GM12878 (cell line): ENCODE data around the gene HIVEP2. TPM values are rescaled to one million over a fixed set of nuclear protein-coding genes. Genes with fewer than 3 reads are reported as not detected.

Source experiments
- ATAC-seq: fragments of 200-7000 bp; cut with Tn5 transposase; 3 replicates; pipeline ENCODE4 v1.9.1; 2020; ENCODE audit warnings: mild to moderate bottlenecking, moderate library complexity
- BruUV-seq: library from RNA; stranded (reverse); fragments of 400-500 nt; replicated peaks from 2 replicates; lab custom pipeline; 2021; lab: Mats Ljungman, UMichigan
- CTCF ChIA-PET: fragments of 300-600 bp; sonication (Branson Sonifier 250); formaldehyde crosslinking; extraction: SDS; loops from one replicate; lab custom pipeline; 2021; ENCODE audit warnings: inconsistent platforms; lab: Yijun Ruan, JAX
- POLR2A ChIA-PET: fragments of 350-600 bp; formaldehyde crosslinking; extraction: SDS; loops from one replicate; lab custom pipeline; 2021; ENCODE audit warnings: inconsistent platforms; lab: Charles Lee
- RAD21 ChIA-PET: fragments of 300-600 bp; sonication (Branson Sonifier 250); formaldehyde crosslinking; loops from one replicate; lab custom pipeline; 2023; ENCODE audit warnings: antibody characterized with exemption; ENCODE audit not compliant: unreplicated experiment; lab: Charles Lee
- SMC1A ChIA-PET: fragments of 300-600 bp; sonication (Branson Sonifier 250); formaldehyde crosslinking; loops from one replicate; lab custom pipeline; 2023; ENCODE audit not compliant: unreplicated experiment, uncharacterized antibody; lab: Charles Lee
- DNase-seq: peaks from one replicate; pipeline ENCODE4 v3.0.0-alpha.2; 2011; ENCODE audit warnings: low read depth, low spot score
- FAIRE-seq: peaks from 3 replicates; lab custom pipeline; 2011; peaks lifted over from hg19 to GRCh38; lab: Jason Lieb, UNC
- H2AFZ ChIP-seq: 2 replicates; pipeline ENCODE4 v1.6.0; 2011; ENCODE audit warnings: low read depth, low read length, control low read depth; ENCODE audit not compliant: control insufficient read depth
- H3K27ac ChIP-seq: 2 replicates; pipeline ENCODE4 v1.5.1; 2011; ENCODE audit warnings: control low read depth; ENCODE audit not compliant: control insufficient read depth, insufficient read depth
- H3K27me3 ChIP-seq, 2 experiments: replicated peaks in 1 of 2; 2 replicates each; pipeline versions ENCODE4 v1.6.0 to v1.6.1; 2011; ENCODE audit warnings: low read length in 1 of 2; ENCODE audit not compliant: control insufficient read depth in 2 of 2, insufficient read depth in 2 of 2
- H3K36me3 ChIP-seq, 2 experiments: 2 replicates each; pipeline ENCODE4 v1.5.1; 2011; ENCODE audit warnings: low read length in 1 of 2; ENCODE audit not compliant: control insufficient read depth in 2 of 2, insufficient read depth in 2 of 2
- H3K4me1 ChIP-seq: 2 replicates; pipeline ENCODE4 v1.6.1; 2011; ENCODE audit warnings: mild to moderate bottlenecking, low read length, moderate library complexity, mixed read lengths; ENCODE audit not compliant: control insufficient read depth, insufficient read depth
- H3K4me2 ChIP-seq: 2 replicates; pipeline ENCODE4 v1.6.0; 2011; ENCODE audit warnings: control low read depth; ENCODE audit not compliant: control insufficient read depth, insufficient read depth
- H3K4me3 ChIP-seq: fragments of 200-600 bp; sonication (generic); 2 replicates; pipeline ENCODE4 v1.5.1; 2016
- H3K79me2 ChIP-seq: 2 replicates; pipeline ENCODE4 v1.6.0; 2011; ENCODE audit warnings: low read length; ENCODE audit not compliant: control insufficient read depth, insufficient read depth
- H3K9ac ChIP-seq: 2 replicates; pipeline ENCODE4 v1.8.0; 2011; ENCODE audit warnings: low read length, control low read depth, mixed read lengths; ENCODE audit not compliant: control insufficient read depth, insufficient read depth
- H3K9me3 ChIP-seq: replicated peaks from 3 replicates; pipeline ENCODE4 v1.5.1; 2011; ENCODE audit warnings: mild to moderate bottlenecking, low read length; ENCODE audit not compliant: control insufficient read depth, insufficient read depth
- H4K20me1 ChIP-seq: 2 replicates; pipeline ENCODE4 v1.6.0; 2011; ENCODE audit not compliant: control insufficient read depth, insufficient read depth
- BMI1 ChIP-seq: fragments of 450-650 bp; IDR thresholded peaks from 2 replicates; pipeline ENCODE4 v1.6.1; 2016; ENCODE audit warnings: mild to moderate bottlenecking, moderate library complexity, borderline replicate concordance
- ETV6 ChIP-seq, 2 experiments: fragments of 450-650 bp in 1 of 2; IDR thresholded peaks in 1 of 2; conservative IDR thresholded peaks in 1 of 2; 2 replicates each; pipeline ENCODE4 v1.6.1; 2014; ENCODE audit warnings: antibody characterized with exemption in 1 of 2, borderline replicate concordance in 1 of 2, low read depth in 1 of 2, mild to moderate bottlenecking in 1 of 2, moderate library complexity in 1 of 2
- FOXM1 ChIP-seq: IDR thresholded peaks from 2 replicates; pipeline ENCODE4 v1.6.1; 2012; ENCODE audit warnings: low read depth, mild to moderate bottlenecking, inconsistent platforms, low read length, moderate library complexity
- IKZF1 ChIP-seq: fragments of 450-650 bp; conservative IDR thresholded peaks from 2 replicates; pipeline ENCODE4 v1.6.1; 2017; ENCODE audit warnings: antibody characterized with exemption, mild to moderate bottlenecking
- NR2F1 ChIP-seq: fragments of 450-650 bp; conservative IDR thresholded peaks from 2 replicates; pipeline ENCODE4 v1.6.1; 2017; ENCODE audit warnings: mild to moderate bottlenecking
- RAD21 ChIP-seq: IDR thresholded peaks from 2 replicates; pipeline ENCODE4 v1.6.1; 2011; ENCODE audit warnings: mild to moderate bottlenecking, low read depth, low read length, moderate library complexity; ENCODE audit not compliant: insufficient read depth
- ZNF207 ChIP-seq: fragments of 450-650 bp; IDR thresholded peaks from 2 replicates; pipeline ENCODE4 v1.6.1; 2014; ENCODE audit warnings: antibody characterized with exemption, mild to moderate bottlenecking, borderline replicate concordance
- WGBS: methylation state at CpG from one replicate; pipeline ENCODE4 v1.1.6; 2016; ENCODE audit warnings: low lambda C conversion rate; ENCODE audit not compliant: insufficient replicate concordance, insufficient coverage; ENCODE audit errors: missing lambda C conversion rate; 5-methylcytosine and 5-hydroxymethylcytosine counted together
- in situ Hi-C: fragments of 300-500 bp; cut with MboI; formaldehyde crosslinking; loops from 9 replicates; pipeline ENCODE4 v1.14.3; 2018; ENCODE audit warnings: mixed read lengths
- intact Hi-C: fragments of 100-400 bp; cut with micrococcal nuclease; formaldehyde crosslinking; loops from one replicate; pipeline ENCODE4 v1.14.2; 2022; ENCODE audit not compliant: unreplicated experiment
- polyA plus RNA-seq, 11 experiments: library from polyadenylated mRNA; depleted of rRNA in 4 of 11; unstranded in 6 of 11; stranded (reverse) in 5 of 11; fragments of >200 nt; fragmentation: Nextera tagmentation in 4 of 11; fragmentation: Illumina TruSeq in 1 of 11; extraction: Ambion mirVana in 4 of 11; extraction: Trizol in 1 of 11; gene quantifications; 1 replicate in 1 of 11; 2 replicates in 10 of 11; pipeline versions ENCODE4 v1.2.1 to v1.2.3, GENCODE V29; 2011 to 2016; ENCODE audit warnings: inconsistent platforms in 2 of 11, missing spikeins in 2 of 11, low read depth in 1 of 11
- total RNA-seq, 4 experiments: library from RNA; depleted of rRNA in 3 of 4; stranded (reverse); fragments of >200 nt in 3 of 4; fragmentation: Illumina TruSeq in 1 of 4; extraction: Trizol in 1 of 4; gene quantifications; 2 replicates each; pipeline versions ENCODE4 v1.2.1 to v1.2.3, GENCODE V29; 2013 to 2021

The HIVEP2 gene
- total and polyA plus RNA-seq, 10 of the 15 experiments (the other 5 are each of a cell fraction or from before 2014, with no cell fraction given) = 1.2 to 15.7 (median 10.2) TPM

- H3K9me3 ChIP-seq = no peaks in the 10 kb centered on the region; the same call in 2 of the 3 replicates
- TF ChIP-seq ZNF207 (no peak), RAD21 (0 out of 2 replicates have a peak, but pooled peaks have one; percentile 5), ETV6 (conservative IDR thresholded peaks at IDR 0.05 in 1 of 2, IDR thresholded peaks at IDR 0.05 in 1 of 2; ENCODE audit: borderline replicate concordance in 1 of 2, low read depth in 1 of 2) (no peak), IKZF1 (peak; percentile 28; the same call in 1 of the 2 replicates), FOXM1 (0 out of 2 replicates have a peak, but pooled peaks have one; percentile 6), NR2F1 (peak; percentile 72), BMI1 (no peak)
- in situ Hi-C loops = no loop called here
- peak overlapping the region; percentile 71 for H3K27ac ChIP-seq
- H3K4me3 ChIP-seq = no peak overlapping the region
- intact Hi-C loops = loop anchor here (1.0 to 5.0 kb wide), 2 partner anchors 17 to 147 kb away; no protein-coding TSS in a partner anchor
- H2AFZ ChIP-seq = peak overlapping the region; percentile 18
- no peaks in the 10 kb centered on the region for H4K20me1 ChIP-seq
- H3K79me2 ChIP-seq = peaks cover 72% of the 10 kb centered on the region
- no TSS peak for BruUV-seq
- RAD21 ChIA-PET = interaction anchor here (0.8 to 17.8 kb wide), 12 partner anchors 9 to 141 kb away, joined by 3 to 374 read pairs (median 9); no protein-coding TSS in a partner anchor
- H3K9ac ChIP-seq = peak overlapping the region; percentile 17
- CTCF ChIA-PET = interaction anchor here (0.7 to 2.1 kb wide), 15 partner anchors 8 to 147 kb away, joined by 3 to 10 read pairs (median 4); no protein-coding TSS in a partner anchor
- peak; percentile 46 for ATAC-seq
- SMC1A ChIA-PET = interaction anchor here (0.8 to 16.2 kb wide), 23 partner anchors 8 to 187 kb away, joined by 3 to 449 read pairs (median 4); no protein-coding TSS in a partner anchor
- H3K27me3 ChIP-seq = no peaks in the 10 kb centered on the region
- DNase-seq = no peak
- FAIRE-seq = no peak
- POLR2A ChIA-PET = interaction anchor here (0.6 to 2.2 kb wide), 14 partner anchors 9 to 46 kb away, joined by 3 to 10 read pairs (median 4); no protein-coding TSS in a partner anchor
- no peaks in the 10 kb centered on the region; a peak in 1 of 4 replicates for H3K36me3 ChIP-seq
- H3K4me1 ChIP-seq = peaks cover 48% of the 10 kb centered on the region
- H3K4me2 ChIP-seq = peak overlapping the region; percentile 24
- 10% methylated on average over 2 of the region's 2 CpGs for WGBS
These were observed 105.3 kb downstream of the HIVEP2 start for GRCh38 chr6:142839686-142840040.
